B cell (primary cell): ENCODE measurements around the gene GHRL.

Experiments used
- CTCF ChIP-seq: fragments of 200-600 bp; IDR thresholded peaks from one replicate; pipeline ENCODE4 v1.8.0; 2022; ENCODE audit warnings: antibody characterized with exemption, mild to moderate bottlenecking
- EZH2 ChIP-seq: IDR thresholded peaks from 2 replicates; pipeline ENCODE4 v1.6.1; 2012; ENCODE audit warnings: borderline replicate concordance, low read depth, mild to moderate bottlenecking, moderate library complexity, low read length; ENCODE audit not compliant: insufficient read depth, poor library complexity, severe bottlenecking

- TF ChIP-seq CTCF (no peak), EZH2 (no peak)
These were observed 47.5 kb downstream of the GHRL start for GRCh38 chr3:10245081-10245712.
